Breast epithelium (tissue), 3 donors: Measurements from ENCODE around the gene UBA3.

ENCODE experiments used
- CTCF ChIP-seq, 3 donors: fragments of 450-650 bp; IDR thresholded peaks; one replicate each; pipeline ENCODE4 v1.5.1; 2016 to 2017; ENCODE audit warnings: antibody characterized with exemption in 3 of 3, mild to moderate bottlenecking in 3 of 3, moderate library complexity in 3 of 3
- POLR2A ChIP-seq: fragments of 450-650 bp; IDR thresholded peaks from one replicate; pipeline ENCODE4 v1.6.1; 2016; ENCODE audit warnings: antibody characterized with exemption, mild to moderate bottlenecking, moderate library complexity
- POLR2AphosphoS5 ChIP-seq, 3 donors: sonication (generic); formaldehyde crosslinking; IDR thresholded peaks; one replicate each; pipeline ENCODE4 v1.6.1; 2017; ENCODE audit warnings: antibody characterized with exemption in 3 of 3

GRCh38 chr3:69082805-69083204 is 2.6 kb upstream of the UBA3 start:
- TF ChIP-seq POLR2AphosphoS5 (IDR thresholded peaks at IDR 0.05) (no peak), POLR2A (no peak), CTCF (IDR thresholded peaks at IDR 0.05) (no peak)
